H1 (cell line): ENCODE data around the gene UFM1. TPM values are rescaled to one million over a fixed set of nuclear protein-coding genes. Genes with fewer than 3 reads are reported as not detected.

Experiments
- CTCF ChIA-PET: fragments of 300-600 bp; sonication (Branson Sonifier 250); formaldehyde crosslinking; loops from one replicate; lab custom pipeline; 2021; ENCODE audit not compliant: partially characterized antibody; lab: Charles Lee
- POLR2A ChIA-PET: fragments of 300-600 bp; sonication (Branson Sonifier 250); formaldehyde crosslinking; loops from one replicate; lab custom pipeline; 2021; ENCODE audit warnings: inconsistent platforms; ENCODE audit not compliant: partially characterized antibody; lab: Charles Lee
- DNase-seq, 2 experiments: peaks; one replicate each; pipeline versions ENCODE4 v3.0.0 to v3.0.0-alpha.2; 2010 to 2022; ENCODE audit warnings: low spot score in 2 of 2, low read depth in 1 of 2, mixed read lengths in 1 of 2
- FAIRE-seq: peaks from 2 replicates; lab custom pipeline; 2011; peaks lifted over from hg19 to GRCh38; lab: Jason Lieb, UNC
- H2AFZ ChIP-seq: 2 replicates; pipeline ENCODE4 v1.8.1; 2012; ENCODE audit warnings: low read length, inconsistent platforms
- H2AK5ac ChIP-seq: 2 replicates; pipeline ENCODE4 v1.6.1; 2013; ENCODE audit warnings: low read depth, low read length
- H2BK120ac ChIP-seq: replicated peaks from 2 replicates; pipeline ENCODE3; 2013; ENCODE audit warnings: low read depth, low read length, inconsistent platforms
- H2BK12ac ChIP-seq: 2 replicates; pipeline ENCODE4 v1.6.1; 2013; ENCODE audit warnings: low read depth, low read length
- H2BK15ac ChIP-seq: 2 replicates; pipeline ENCODE4 v1.6.1; 2013; ENCODE audit warnings: low read length
- H2BK20ac ChIP-seq: 2 replicates; pipeline ENCODE4 v1.6.1; 2013; ENCODE audit warnings: low read length
- H2BK5ac ChIP-seq: 2 replicates; pipeline ENCODE4 v1.6.1; 2013; ENCODE audit warnings: low read depth, low read length
- H3K14ac ChIP-seq: 2 replicates; pipeline ENCODE4 v1.6.1; 2013; ENCODE audit warnings: inconsistent platforms; ENCODE audit not compliant: insufficient read length
- H3K18ac ChIP-seq: 2 replicates; pipeline ENCODE4 v1.6.1; 2013; ENCODE audit warnings: low read length; ENCODE audit errors: extremely low read depth
- H3K23ac ChIP-seq: 2 replicates; pipeline ENCODE4 v1.6.1; 2013; ENCODE audit warnings: inconsistent platforms; ENCODE audit not compliant: insufficient read length
- H3K23me2 ChIP-seq: 2 replicates; pipeline ENCODE4 v1.6.1; 2013; ENCODE audit warnings: low read depth, low read length
- H3K27ac ChIP-seq: 2 replicates; pipeline ENCODE4 v1.6.1; 2011; ENCODE audit warnings: low read depth, low read length, inconsistent platforms
- H3K27me3 ChIP-seq, 4 experiments: replicated peaks in 1 of 4; 1 replicate in 1 of 4; 2 replicates in 3 of 4; pipeline versions ENCODE4 v1.6.1 to v1.8.1; 2011 to 2013; ENCODE audit warnings: low read length in 3 of 4, mild to moderate bottlenecking in 3 of 4, inconsistent platforms in 2 of 4, mixed read lengths in 2 of 4, moderate library complexity in 1 of 4; ENCODE audit not compliant: control insufficient read depth in 3 of 4, insufficient read depth in 3 of 4; ENCODE audit errors: extremely low read depth in 1 of 4
- H3K36me3 ChIP-seq, 4 experiments: 2 replicates each; pipeline versions ENCODE4 v1.6.1 to v1.8.1; 2011 to 2013; ENCODE audit warnings: mild to moderate bottlenecking in 4 of 4, low read length in 3 of 4, moderate library complexity in 2 of 4, control low read depth in 1 of 4, inconsistent platforms in 1 of 4; ENCODE audit not compliant: insufficient read depth in 4 of 4, control insufficient read depth in 2 of 4
- H3K4ac ChIP-seq: replicated peaks from 2 replicates; pipeline ENCODE3; 2013; ENCODE audit warnings: low read length, low read depth, mixed read lengths, inconsistent platforms; ENCODE audit not compliant: insufficient read length
- H3K4me1 ChIP-seq, 4 experiments: replicated peaks in 1 of 4; 1 replicate in 1 of 4; 2 replicates in 3 of 4; pipeline versions ENCODE4 v1.6.1 to v1.8.1; 2011 to 2013; ENCODE audit warnings: low read length in 3 of 4, inconsistent platforms in 2 of 4, mixed read lengths in 1 of 4; ENCODE audit not compliant: insufficient read depth in 4 of 4, control insufficient read depth in 3 of 4
- H3K4me2 ChIP-seq, 2 experiments: 2 replicates each; pipeline versions ENCODE4 v1.6.1 to v1.8.1; 2011 to 2013; ENCODE audit warnings: low read depth in 2 of 2, low read length in 2 of 2, control low read depth in 1 of 2, inconsistent platforms in 1 of 2, mild to moderate bottlenecking in 1 of 2; ENCODE audit not compliant: insufficient read depth in 1 of 2
- H3K4me3 ChIP-seq, 4 experiments: fragments of 200-600, 300-600 bp in 1 of 4; sonication (generic), shearing (Covaris generic), sonication (Bioruptor Twin) in 1 of 4; 2 replicates each; pipeline versions ENCODE4 v1.5.1 to v1.8.1; 2011 to 2016; ENCODE audit warnings: low read length in 4 of 4, low read depth in 3 of 4, control low read depth in 2 of 4, inconsistent platforms in 2 of 4, mild to moderate bottlenecking in 2 of 4, mixed read lengths in 1 of 4, moderate library complexity in 1 of 4; ENCODE audit not compliant: insufficient read depth in 2 of 4; ENCODE audit errors: extremely low read depth in 1 of 4
- H3K56ac ChIP-seq: replicated peaks from 2 replicates; pipeline ENCODE3; 2013; ENCODE audit warnings: low read depth, mild to moderate bottlenecking, mixed read lengths, low read length, inconsistent platforms; ENCODE audit not compliant: insufficient read length
- H3K79me1 ChIP-seq: 2 replicates; pipeline ENCODE4 v1.6.1; 2013; ENCODE audit warnings: low read depth, low read length, control low read depth
- H3K79me2 ChIP-seq, 2 experiments: 2 replicates each; pipeline versions ENCODE4 v1.6.1 to v1.8.1; 2012 to 2013; ENCODE audit warnings: low read length in 2 of 2, mild to moderate bottlenecking in 2 of 2, inconsistent platforms in 1 of 2; ENCODE audit not compliant: insufficient read depth in 2 of 2, control insufficient read depth in 1 of 2
- H3K9ac ChIP-seq, 4 experiments: replicated peaks in 1 of 4; 1 replicate in 1 of 4; 2 replicates in 3 of 4; pipeline versions ENCODE4 v1.6.1 to v1.8.1; 2011 to 2013; ENCODE audit warnings: low read depth in 3 of 4, low read length in 3 of 4, control low read depth in 2 of 4, mild to moderate bottlenecking in 2 of 4, moderate library complexity in 2 of 4, inconsistent platforms in 1 of 4; ENCODE audit errors: extremely low read depth in 1 of 4
- H3K9me3 ChIP-seq, 2 experiments: 2 replicates each; pipeline versions ENCODE4 v1.6.1 to v1.8.1; 2012 to 2013; ENCODE audit warnings: mild to moderate bottlenecking in 2 of 2, moderate library complexity in 2 of 2, control low read depth in 1 of 2, inconsistent platforms in 1 of 2, low read depth in 1 of 2, low read length in 1 of 2, mixed read lengths in 1 of 2; ENCODE audit not compliant: insufficient read depth in 2 of 2
- H4K20me1 ChIP-seq, 2 experiments: replicated peaks in 1 of 2; 2 replicates each; pipeline versions ENCODE3 to v1.8.1; 2011 to 2013; ENCODE audit warnings: inconsistent platforms in 2 of 2, low read length in 2 of 2, mild to moderate bottlenecking in 1 of 2; ENCODE audit not compliant: insufficient read depth in 2 of 2, control insufficient read depth in 1 of 2
- H4K5ac ChIP-seq: 2 replicates; pipeline ENCODE4 v1.6.1; 2013; ENCODE audit warnings: low read length, low read depth, mixed read lengths, inconsistent platforms; ENCODE audit not compliant: insufficient read length
- H4K8ac ChIP-seq: 2 replicates; pipeline ENCODE4 v1.8.0; 2013; ENCODE audit warnings: mild to moderate bottlenecking, moderate library complexity, low read length, inconsistent platforms; ENCODE audit not compliant: insufficient read depth; ENCODE audit errors: extremely low read depth
- H4K91ac ChIP-seq: replicated peaks from 2 replicates; pipeline ENCODE3; 2013; ENCODE audit warnings: low read length, mixed read lengths, inconsistent platforms; ENCODE audit not compliant: insufficient read length
- TAF1 ChIP-seq: IDR thresholded peaks from 2 replicates; pipeline ENCODE4 v1.6.1; 2011; ENCODE audit warnings: mild to moderate bottlenecking, low read depth, low read length
- WGBS, 2 experiments: shearing (Covaris generic) in 1 of 2; methylation state at CpG; one replicate each; pipeline versions ENCODE4 v1.1.6 to v1.1.7; 2013 to 2015; ENCODE audit warnings: low lambda C conversion rate in 2 of 2, mixed read lengths in 2 of 2, inconsistent platforms in 1 of 2, low coverage in 1 of 2, missing lambda C conversion rate in 1 of 2; ENCODE audit not compliant: insufficient replicate concordance in 2 of 2, insufficient coverage in 1 of 2, insufficient read length in 1 of 2; ENCODE audit errors: extremely low coverage in 1 of 2, missing lambda C conversion rate in 1 of 2; 5-methylcytosine and 5-hydroxymethylcytosine counted together
- polyA plus RNA-seq, 7 experiments: library from polyadenylated mRNA; depleted of rRNA in 3 of 7; stranded (reverse) in 5 of 7; unstranded in 2 of 7; fragments of >200 nt in 5 of 7; fragments of 200-250 nt in 2 of 7; gene quantifications; 1 replicate in 5 of 7; 2 replicates in 1 of 7; 4 replicates in 1 of 7; pipeline versions ENCODE4 v1.2.1 to v1.2.3, GENCODE V29; 2011 to 2013; ENCODE audit warnings: missing spikeins in 2 of 7, mixed read lengths in 2 of 7
- total RNA-seq: library from RNA; stranded (reverse); fragmentation: NEBNext Ultra II Directional; extraction: Animal tissue kit (Norgen Biotek cat#: 25700); gene quantifications from 2 replicates; pipeline ENCODE4 v1.2.1, GENCODE V29; 2021

The UFM1 gene
- total and polyA plus RNA-seq, 2 of the 8 experiments (the other 6 are each of a cell fraction or from before 2014, with no cell fraction given) = 16.0 to 34.3 TPM

GRCh38 chr13:38303816-38304320 lies 45.8 kb upstream of the UFM1 start:
- Histone ChIP-seq H2BK12ac (no peak overlapping the region), H2AFZ (no peak overlapping the region), H4K91ac (no peak overlapping the region), H3K27me3 (no peaks in the 10 kb centered on the region), H2BK120ac (no peak overlapping the region), H3K14ac (no peak overlapping the region), H3K27ac (no peak overlapping the region), H3K4me1 (no peaks in the 10 kb centered on the region), H3K23ac (no peak overlapping the region), H3K18ac (no peak overlapping the region), H3K79me1 (no peaks in the 10 kb centered on the region), H4K20me1 (no peaks in the 10 kb centered on the region), H3K4ac (no peak overlapping the region), H4K8ac (no peak overlapping the region), H4K5ac (no peak overlapping the region), H2BK5ac (no peak overlapping the region), H2BK20ac (no peak overlapping the region), H3K23me2 (no peaks in the 10 kb centered on the region), H2BK15ac (no peak overlapping the region), H3K9ac (no peak overlapping the region), H3K4me2 (no peak overlapping the region), H3K79me2 (no peaks in the 10 kb centered on the region), H3K4me3 (no peak overlapping the region), H3K36me3 (no peaks in the 10 kb centered on the region), H3K56ac (no peak overlapping the region), H2AK5ac (no peak overlapping the region), H3K9me3 (no peaks in the 10 kb centered on the region)
- 82% methylated on average over 2 of the region's 2 CpGs; no CpG with 5 or more reads in 1 of the 2 experiments for WGBS, 2 experiments
- no peak for TF ChIP-seq TAF1
- ChIA-PET POLR2A (no interaction called here), CTCF (interaction anchor here (0.6 to 1.2 kb wide), 2 partner anchors 56 to 567 kb away, joined by 3 to 4 read pairs; no protein-coding TSS in a partner anchor)
- DNase-seq (no peak), FAIRE-seq (no peak)
